Superior temporal gyrus (tissue), 1 donor: Measurements from ENCODE around the gene CD200.

Experiments
- DNase-seq: peaks from one replicate; pipeline ENCODE4 v3.0.0-alpha.2; 2016; ENCODE audit errors: extremely low spot score

The CD200 gene

GRCh38 chr3:112333002-112333380 lies at the start of gene CD200:
Gene CD200 (plus strand): TSS chr3:112333156. CDS start chr3:112333213, 57 bp downstream.
- DNase-seq, result no peak

- no peak for DNase-seq
Measured at GRCh38 chr3:112289011-112289410, 43.9 kb upstream of the CD200 start.

- peak; percentile 95 for DNase-seq
Measured at GRCh38 chr3:112293368-112294321, 39.3 kb upstream of the CD200 start, which contains the start of gene SLC9C1. Gene SLC9C1 (minus strand): TSS chr3:112294216. CDS start chr3:112286791, 7,425 bp downstream.

- peak; percentile 29 for DNase-seq
Measured at GRCh38 chr3:112297714-112298113, 35.2 kb upstream of the CD200 start.

- DNase-seq, result no peak
Measured at GRCh38 chr3:112298781-112299180, 34.2 kb upstream of the CD200 start.

- no peak for DNase-seq
Measured at GRCh38 chr3:112302150-112302830, 30.7 kb upstream of the CD200 start.

GRCh38 chr3:112302881-112303763 lies 29.8 kb upstream of the CD200 start:
- DNase-seq, result no peak

GRCh38 chr3:112303764-112304325 lies 29.1 kb upstream of the CD200 start:
- DNase-seq, result peak; percentile 69

GRCh38 chr3:112304611-112305010 lies 28.3 kb upstream of the CD200 start:
- DNase-seq, result peak; percentile 35

GRCh38 chr3:112306825-112307224 lies 26.1 kb upstream of the CD200 start:
- DNase-seq, result no peak

- no peak for DNase-seq
Measured at GRCh38 chr3:112307557-112307956, 25.4 kb upstream of the CD200 start.

GRCh38 chr3:112308151-112308911 lies 24.6 kb upstream of the CD200 start:
- DNase-seq, result no peak

- DNase-seq, result no peak
Measured at GRCh38 chr3:112314649-112315048, 18.3 kb upstream of the CD200 start.

GRCh38 chr3:112315791-112316190 lies 17.2 kb upstream of the CD200 start:
- DNase-seq, result no peak

- no peak for DNase-seq
Measured at GRCh38 chr3:112319516-112320276, 13.3 kb upstream of the CD200 start.

- no peak for DNase-seq
Measured at GRCh38 chr3:112320691-112321090, 12.3 kb upstream of the CD200 start.

GRCh38 chr3:112321867-112322652 lies 10.9 kb upstream of the CD200 start:
- DNase-seq, result no peak

GRCh38 chr3:112327371-112327951 lies 5.5 kb upstream of the CD200 start:
- DNase-seq, result peak; percentile 91

- no peak for DNase-seq
Measured at GRCh38 chr3:112331851-112332250, 1.1 kb upstream of the CD200 start.
